Measurements from ENCODE around the gene CEP104.

Gene CEP104

GRCh38 chr1:3900150-3900968, 43.3 kb upstream of the CEP104 start, which contains the start of gene C1orf174:
Gene C1orf174 (minus strand): TSS chr1:3900272. CDS start chr1:3900186, 86 bp downstream.
- Histone ChIP-seq H3K4me3 (ENCODE audit: low read length in 2 of 2) (peak within 1 kb of the TSS; percentile 82 to 92), H2AFZ (ENCODE audit: low read length) (peak within 1 kb of the TSS; percentile 100), H4K8ac (ENCODE audit: low read depth, low read length) (peak within 1 kb of the TSS; percentile 77), H4K91ac (ENCODE audit: low read depth, low read length, poor library complexity) (peak within 1 kb of the TSS; percentile 82), H2BK5ac (ENCODE audit: low read length) (peak within 1 kb of the TSS; percentile 95), H3K23ac (ENCODE audit: low read depth, low read length, poor library complexity) (peak within 1 kb of the TSS; percentile 96), H3K79me1 (ENCODE audit: low read depth, low read length) (peaks cover 11% of the 10 kb centered on the region), H3K27me3 (ENCODE audit: control insufficient read depth in 3 of 3, insufficient read depth in 3 of 3, low read depth in 1 of 3, low read length in 3 of 3) (no peaks in the 10 kb centered on the region), H3K9ac (ENCODE audit: low read depth, low read length, poor library complexity) (peak within 1 kb of the TSS; percentile 98), H2AK5ac (ENCODE audit: low read depth, low read length) (peak within 1 kb of the TSS; percentile 99), H3K4me2 (ENCODE audit: insufficient read depth, low read length, poor library complexity, severe bottlenecking) (peak within 1 kb of the TSS; percentile 94), H3K27ac (replicated peaks; ENCODE audit: low read length) (peak within 1 kb of the TSS; percentile 98), H2BK15ac (ENCODE audit: low read length) (peak within 1 kb of the TSS; percentile 98), H3K14ac (ENCODE audit: low read length) (peak within 1 kb of the TSS; percentile 98), H3K18ac (ENCODE audit: low read length) (peak within 1 kb of the TSS; percentile 100), H3K9me3 (replicated peaks in 1 of 2; ENCODE audit: control insufficient read depth in 2 of 2, insufficient read depth in 1 of 2, low read depth in 1 of 2, low read length in 2 of 2) (peaks cover 0 to 13% of the 10 kb centered on the region in 2 donors), H2BK120ac (ENCODE audit: low read depth, low read length) (no peak within 1 kb of the TSS), H3K4ac (ENCODE audit: low read length) (peak within 1 kb of the TSS; percentile 43), H2BK12ac (ENCODE audit: low read length) (peak within 1 kb of the TSS; percentile 52), H3K4me1 (ENCODE audit: control insufficient read depth in 2 of 2, insufficient read depth in 1 of 2, low read depth in 1 of 2, low read length in 2 of 2) (peaks cover 3 to 4% of the 10 kb centered on the region in 2 donors), H3K36me3 (replicated peaks in 1 of 2; ENCODE audit: control insufficient read depth in 2 of 2, insufficient read depth in 2 of 2, low read length in 2 of 2) (peaks cover 1 to 14% of the 10 kb centered on the region in 2 donors)
- DNase-seq (ENCODE audit: low spot score): peak; percentile 99
- no CpG with 5 or more reads among the region's 58 CpGs for WGBS, 2 donors (ENCODE audit: extremely low coverage in 2 of 2, insufficient read length in 2 of 2, insufficient replicate concordance in 1 of 2)

- H3K4me3 ChIP-seq (ENCODE audit: low read length in 2 of 2): peak overlapping the region; percentile 82 to 92
- H2BK15ac ChIP-seq (ENCODE audit: low read length): peak overlapping the region; percentile 52
- H3K4ac ChIP-seq (ENCODE audit: low read length): peak overlapping the region; percentile 10
- peak overlapping the region; percentile 94 for H3K4me2 ChIP-seq (ENCODE audit: insufficient read depth, low read length, poor library complexity, severe bottlenecking)
- peak overlapping the region; percentile 100 for H2AFZ ChIP-seq (ENCODE audit: low read length)
- H4K91ac ChIP-seq (ENCODE audit: low read depth, low read length, poor library complexity): no peak overlapping the region
- peaks cover 0 to 13% of the 10 kb centered on the region in 2 donors for H3K9me3 ChIP-seq (replicated peaks in 1 of 2; ENCODE audit: control insufficient read depth in 2 of 2, insufficient read depth in 1 of 2, low read depth in 1 of 2, low read length in 2 of 2)
- H4K8ac ChIP-seq (ENCODE audit: low read depth, low read length): no peak overlapping the region
- H3K9ac ChIP-seq (ENCODE audit: low read depth, low read length, poor library complexity): peak overlapping the region; percentile 89
- no peak overlapping the region for H2BK120ac ChIP-seq (ENCODE audit: low read depth, low read length)
- H3K79me1 ChIP-seq (ENCODE audit: low read depth, low read length): peaks cover 15% of the 10 kb centered on the region
- H3K36me3 ChIP-seq (replicated peaks in 1 of 2; ENCODE audit: control insufficient read depth in 2 of 2, insufficient read depth in 2 of 2, low read length in 2 of 2): peaks cover 5 to 20% of the 10 kb centered on the region in 2 donors
- peak overlapping the region; percentile 95 for H2BK5ac ChIP-seq (ENCODE audit: low read length)
- peak overlapping the region; percentile 65 for H3K14ac ChIP-seq (ENCODE audit: low read length)
- H3K27ac ChIP-seq (replicated peaks; ENCODE audit: low read length): peak overlapping the region; percentile 98
- H3K23ac ChIP-seq (ENCODE audit: low read depth, low read length, poor library complexity): peak overlapping the region; percentile 90
- H3K18ac ChIP-seq (ENCODE audit: low read length): peak overlapping the region; percentile 97
- H2AK5ac ChIP-seq (ENCODE audit: low read depth, low read length): peak overlapping the region; percentile 99
- WGBS, 2 donors (ENCODE audit: extremely low coverage in 2 of 2, insufficient read length in 2 of 2, insufficient replicate concordance in 1 of 2): no CpG with 5 or more reads among the region's 26 CpGs
- no peaks in the 10 kb centered on the region for H3K27me3 ChIP-seq (ENCODE audit: control insufficient read depth in 3 of 3, insufficient read depth in 3 of 3, low read depth in 1 of 3, low read length in 3 of 3)
- H3K4me1 ChIP-seq (ENCODE audit: control insufficient read depth in 2 of 2, insufficient read depth in 1 of 2, low read depth in 1 of 2, low read length in 2 of 2): peaks cover 3 to 4% of the 10 kb centered on the region in 2 donors
- DNase-seq (ENCODE audit: low spot score): no peak
- H2BK12ac ChIP-seq (ENCODE audit: low read length): no peak overlapping the region
Observed at GRCh38 chr1:3899754-3900149, 42.7 kb upstream of the CEP104 start.

DNA sequence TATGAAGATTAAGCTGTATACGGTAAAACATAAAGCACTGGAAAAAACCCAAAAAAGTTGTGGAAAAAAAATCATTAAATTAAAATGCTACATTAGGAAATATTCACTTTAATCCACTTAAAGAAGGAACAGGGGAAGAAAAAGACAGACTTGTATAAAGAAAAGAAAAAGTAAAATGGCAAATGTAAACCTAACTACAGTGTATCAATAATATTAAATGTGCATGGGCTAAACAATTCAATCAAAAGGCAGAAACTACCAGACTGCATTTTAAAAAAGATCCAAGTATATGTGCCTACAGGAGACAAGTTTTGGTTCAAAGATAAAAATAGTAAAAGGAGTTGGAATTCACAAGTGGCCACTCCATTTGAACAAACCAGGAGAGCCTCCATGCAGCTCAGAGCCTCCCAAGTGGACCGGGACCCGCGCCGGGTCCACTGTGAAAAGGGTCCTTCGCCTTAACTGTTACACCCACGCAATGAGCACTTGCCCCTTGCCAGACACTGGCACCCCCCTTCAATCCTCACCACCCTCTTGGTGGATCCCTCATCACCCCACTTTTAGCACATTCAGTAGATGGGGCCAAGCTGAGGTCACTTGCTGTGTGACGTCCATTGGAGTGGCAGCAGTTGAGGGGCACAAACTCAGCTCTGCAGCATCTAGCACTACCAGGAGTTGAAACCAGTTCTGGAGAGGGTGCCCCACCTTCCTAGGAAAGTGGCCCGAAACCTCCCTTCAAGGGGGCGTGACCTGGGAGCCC, 42.2 kb upstream of the CEP104 start:
- H3K4me1 ChIP-seq (ENCODE audit: control insufficient read depth in 2 of 2, insufficient read depth in 1 of 2, low read depth in 1 of 2, low read length in 2 of 2): peaks cover 3 to 4% of the 10 kb centered on the region in 2 donors
- peak overlapping the region; percentile 89 for H3K9ac ChIP-seq (ENCODE audit: low read depth, low read length, poor library complexity)
- H3K79me1 ChIP-seq (ENCODE audit: low read depth, low read length): peaks cover 17% of the 10 kb centered on the region
- H3K4me3 ChIP-seq (ENCODE audit: low read length in 2 of 2): peak overlapping the region; percentile 82 to 92
- peak; percentile 20 for DNase-seq (ENCODE audit: low spot score)
- no peak overlapping the region for H2BK120ac ChIP-seq (ENCODE audit: low read depth, low read length)
- H3K27ac ChIP-seq (replicated peaks; ENCODE audit: low read length): peak overlapping the region; percentile 98
- H3K4me2 ChIP-seq (ENCODE audit: insufficient read depth, low read length, poor library complexity, severe bottlenecking): peak overlapping the region; percentile 94
- H4K91ac ChIP-seq (ENCODE audit: low read depth, low read length, poor library complexity): no peak overlapping the region
- no peak overlapping the region for H4K8ac ChIP-seq (ENCODE audit: low read depth, low read length)
- H3K27me3 ChIP-seq (ENCODE audit: control insufficient read depth in 3 of 3, insufficient read depth in 3 of 3, low read depth in 1 of 3, low read length in 3 of 3): no peaks in the 10 kb centered on the region
- peak overlapping the region; percentile 100 for H2AFZ ChIP-seq (ENCODE audit: low read length)
- no CpG with 5 or more reads among the region's 10 CpGs for WGBS, 2 donors (ENCODE audit: extremely low coverage in 2 of 2, insufficient read length in 2 of 2, insufficient replicate concordance in 1 of 2)
- H3K9me3 ChIP-seq (replicated peaks in 1 of 2; ENCODE audit: control insufficient read depth in 2 of 2, insufficient read depth in 1 of 2, low read depth in 1 of 2, low read length in 2 of 2): peaks cover 0 to 13% of the 10 kb centered on the region in 2 donors
- H2BK5ac ChIP-seq (ENCODE audit: low read length): peak overlapping the region; percentile 95
- peak overlapping the region; percentile 97 for H3K18ac ChIP-seq (ENCODE audit: low read length)
- H3K23ac ChIP-seq (ENCODE audit: low read depth, low read length, poor library complexity): peak overlapping the region; percentile 90
- H3K4ac ChIP-seq (ENCODE audit: low read length): peak overlapping the region; percentile 10
- no peak overlapping the region for H2BK15ac ChIP-seq (ENCODE audit: low read length)
- H2BK12ac ChIP-seq (ENCODE audit: low read length): no peak overlapping the region
- peak overlapping the region; percentile 99 for H2AK5ac ChIP-seq (ENCODE audit: low read depth, low read length)
- H3K36me3 ChIP-seq (replicated peaks in 1 of 2; ENCODE audit: control insufficient read depth in 2 of 2, insufficient read depth in 2 of 2, low read length in 2 of 2): peaks cover 6 to 23% of the 10 kb centered on the region in 2 donors
- peak overlapping the region; percentile 1 for H3K14ac ChIP-seq (ENCODE audit: low read length)

DNA sequence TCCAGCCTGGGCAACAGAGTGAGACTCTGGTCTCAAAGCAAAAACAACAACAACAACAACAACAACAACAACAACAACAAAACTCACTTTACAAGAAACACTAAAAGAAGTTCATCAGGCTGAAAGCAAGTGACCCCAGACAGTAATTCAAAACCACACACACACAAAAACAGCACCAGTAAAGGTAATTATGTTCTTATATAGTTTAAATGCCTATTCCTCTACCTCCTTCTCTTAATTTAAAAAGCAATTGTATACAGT, 41.4 kb upstream of the CEP104 start:
- Histone ChIP-seq H2AK5ac (ENCODE audit: low read depth, low read length) (no peak overlapping the region), H3K4me1 (ENCODE audit: control insufficient read depth in 2 of 2, insufficient read depth in 1 of 2, low read depth in 1 of 2, low read length in 2 of 2) (peaks cover 3% of the 10 kb centered on the region in 2 donors), H3K4me3 (ENCODE audit: low read length in 2 of 2) (peak overlapping the region in 1 of 2 donors; percentile 2), H2BK15ac (ENCODE audit: low read length) (no peak overlapping the region), H4K91ac (ENCODE audit: low read depth, low read length, poor library complexity) (no peak overlapping the region), H3K36me3 (replicated peaks in 1 of 2; ENCODE audit: control insufficient read depth in 2 of 2, insufficient read depth in 2 of 2, low read length in 2 of 2) (peaks cover 6 to 30% of the 10 kb centered on the region in 2 donors), H2AFZ (ENCODE audit: low read length) (no peak overlapping the region), H3K4ac (ENCODE audit: low read length) (no peak overlapping the region), H3K27ac (replicated peaks; ENCODE audit: low read length) (no peak overlapping the region), H3K9ac (ENCODE audit: low read depth, low read length, poor library complexity) (no peak overlapping the region), H4K8ac (ENCODE audit: low read depth, low read length) (no peak overlapping the region), H2BK120ac (ENCODE audit: low read depth, low read length) (no peak overlapping the region), H3K79me1 (ENCODE audit: low read depth, low read length) (peaks cover 17% of the 10 kb centered on the region), H2BK12ac (ENCODE audit: low read length) (no peak overlapping the region), H3K4me2 (ENCODE audit: insufficient read depth, low read length, poor library complexity, severe bottlenecking) (no peak overlapping the region), H3K9me3 (replicated peaks in 1 of 2; ENCODE audit: control insufficient read depth in 2 of 2, insufficient read depth in 1 of 2, low read depth in 1 of 2, low read length in 2 of 2) (peaks cover 0 to 13% of the 10 kb centered on the region in 2 donors), H3K23ac (ENCODE audit: low read depth, low read length, poor library complexity) (no peak overlapping the region), H3K27me3 (ENCODE audit: control insufficient read depth in 3 of 3, insufficient read depth in 3 of 3, low read depth in 1 of 3, low read length in 3 of 3) (no peaks in the 10 kb centered on the region), H3K14ac (ENCODE audit: low read length) (no peak overlapping the region), H2BK5ac (ENCODE audit: low read length) (no peak overlapping the region), H3K18ac (ENCODE audit: low read length) (no peak overlapping the region)
- no peak for DNase-seq (ENCODE audit: low spot score)

All from neuronal stem cell (in vitro differentiated cells).